Measurements from ENCODE around the gene HFE. TPM values are rescaled to one million over a fixed set of nuclear protein-coding genes. Genes with fewer than 3 reads are reported as not detected.

The HFE gene
- total RNA-seq, 1 experiment from 2014 or later, result 7.8 TPM

DNA sequence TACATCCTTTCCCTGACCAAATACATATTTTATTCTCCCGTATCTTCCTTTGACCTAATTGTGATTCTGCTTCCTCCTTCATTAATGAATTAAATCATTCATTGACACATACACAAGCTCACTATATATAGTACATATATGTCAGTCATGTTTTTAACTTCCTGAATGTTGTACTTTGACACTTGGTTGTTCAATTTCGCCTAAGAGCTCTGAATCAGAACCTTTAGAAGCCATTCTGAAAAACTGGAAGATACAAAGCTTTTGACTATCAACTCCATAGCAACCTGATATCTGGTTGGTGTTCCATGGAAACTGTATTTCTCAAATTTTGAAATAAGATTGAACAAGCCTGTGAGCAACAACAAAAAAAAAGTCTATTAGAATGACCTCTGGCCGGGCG is 27.3 kb upstream of the HFE start:
- TF ChIP-seq EZH2 (IDR thresholded peaks at IDR 0.05; ENCODE audit: borderline replicate concordance, low read depth, low read length, poor library complexity, severe bottlenecking), result no peak
- TF ChIP-seq, protein P1, sequence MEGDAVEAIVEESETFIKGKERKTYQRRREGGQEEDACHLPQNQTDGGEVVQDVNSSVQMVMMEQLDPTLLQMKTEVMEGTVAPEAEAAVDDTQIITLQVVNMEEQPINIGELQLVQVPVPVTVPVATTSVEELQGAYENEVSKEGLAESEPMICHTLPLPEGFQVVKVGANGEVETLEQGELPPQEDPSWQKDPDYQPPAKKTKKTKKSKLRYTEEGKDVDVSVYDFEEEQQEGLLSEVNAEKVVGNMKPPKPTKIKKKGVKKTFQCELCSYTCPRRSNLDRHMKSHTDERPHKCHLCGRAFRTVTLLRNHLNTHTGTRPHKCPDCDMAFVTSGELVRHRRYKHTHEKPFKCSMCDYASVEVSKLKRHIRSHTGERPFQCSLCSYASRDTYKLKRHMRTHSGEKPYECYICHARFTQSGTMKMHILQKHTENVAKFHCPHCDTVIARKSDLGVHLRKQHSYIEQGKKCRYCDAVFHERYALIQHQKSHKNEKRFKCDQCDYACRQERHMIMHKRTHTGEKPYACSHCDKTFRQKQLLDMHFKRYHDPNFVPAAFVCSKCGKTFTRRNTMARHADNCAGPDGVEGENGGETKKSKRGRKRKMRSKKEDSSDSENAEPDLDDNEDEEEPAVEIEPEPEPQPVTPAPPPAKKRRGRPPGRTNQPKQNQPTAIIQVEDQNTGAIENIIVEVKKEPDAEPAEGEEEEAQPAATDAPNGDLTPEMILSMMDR (conservative IDR thresholded peaks at IDR 0.05; ENCODE audit: low read depth, low read length), result no peak
- Histone ChIP-seq H3K4me1 (ENCODE audit: insufficient read depth, low read length, poor library complexity, severe bottlenecking) (peaks cover 15% of the 10 kb centered on the region), H3K27me3 (replicated peaks; ENCODE audit: insufficient read depth, low read depth, low read length, poor library complexity) (no peaks in the 10 kb centered on the region), H3K27ac (ENCODE audit: low read depth, low read length, poor library complexity, severe bottlenecking) (no peak overlapping the region), H3K9me3 (ENCODE audit: low read depth, low read length, poor library complexity, severe bottlenecking) (no peaks in the 10 kb centered on the region), H3K36me3 (ENCODE audit: insufficient read depth, low read length, poor library complexity, severe bottlenecking) (no peaks in the 10 kb centered on the region), H3K4me3 (ENCODE audit: low read depth, low read length, poor library complexity, severe bottlenecking) (no peak overlapping the region)
- ChIA-PET POLR2A (ENCODE audit: low non-redundant PET) (interaction anchor here (0.7 to 0.8 kb wide), 2 partner anchors 15 to 37 kb away, joined by 3 to 4 read pairs; a partner anchor contains a TSS), CTCF (no interaction called here)
- intact Hi-C loops (cut with micrococcal nuclease; ENCODE audit: unreplicated experiment), result loop anchor here (5.0 to 10.0 kb wide), 2 partner anchors 157 to 495 kb away; a partner anchor contains a TSS
- BruUV-seq (replicated peaks), result no TSS peak
- DNase-seq (ENCODE audit: low spot score), result no peak

DNA sequence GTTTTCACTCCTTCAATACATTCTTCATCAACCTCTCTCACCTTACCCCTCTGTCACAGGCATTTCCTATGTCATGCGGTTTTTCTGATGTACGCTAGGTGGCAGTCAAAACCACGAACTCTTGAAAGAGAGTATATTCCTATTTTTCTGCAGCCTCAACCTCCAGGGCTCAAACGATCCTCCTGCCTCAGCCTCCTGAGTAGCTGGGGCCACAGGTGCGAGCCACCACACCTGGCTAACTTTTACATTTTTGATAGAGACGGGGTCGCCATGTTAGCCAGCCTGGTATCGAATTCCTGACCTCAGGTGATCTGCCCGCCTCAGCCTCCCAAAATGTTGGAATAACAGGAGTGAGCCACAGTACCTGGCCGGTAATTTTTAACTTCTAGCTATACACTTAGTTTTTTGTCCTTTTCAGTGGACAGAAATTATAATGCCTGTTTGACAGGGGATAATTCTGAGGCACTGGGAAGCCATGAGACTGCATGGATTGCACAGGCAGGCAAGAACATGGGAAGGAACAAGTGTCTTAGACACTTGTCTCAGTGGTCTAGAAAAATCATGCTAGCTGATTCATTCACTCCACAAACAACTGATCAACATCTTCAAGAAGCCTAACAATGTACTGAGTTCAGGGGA is 22.5 kb upstream of the HFE start:
- Histone ChIP-seq H3K9me3 (ENCODE audit: low read depth, low read length, poor library complexity, severe bottlenecking) (no peaks in the 10 kb centered on the region), H3K27me3 (replicated peaks; ENCODE audit: insufficient read depth, low read depth, low read length, poor library complexity) (no peaks in the 10 kb centered on the region), H3K36me3 (ENCODE audit: insufficient read depth, low read length, poor library complexity, severe bottlenecking) (no peaks in the 10 kb centered on the region), H3K27ac (ENCODE audit: low read depth, low read length, poor library complexity, severe bottlenecking) (no peak overlapping the region), H3K4me1 (ENCODE audit: insufficient read depth, low read length, poor library complexity, severe bottlenecking) (peaks cover 3% of the 10 kb centered on the region), H3K4me3 (ENCODE audit: low read depth, low read length, poor library complexity, severe bottlenecking) (no peak overlapping the region)
- POLR2A ChIA-PET (ENCODE audit: low non-redundant PET), result no interaction called here
- TF ChIP-seq, protein P1 (conservative IDR thresholded peaks at IDR 0.05; ENCODE audit: low read depth, low read length), result peak; percentile 77
- no peak for TF ChIP-seq EZH2 (IDR thresholded peaks at IDR 0.05; ENCODE audit: borderline replicate concordance, low read depth, low read length, poor library complexity, severe bottlenecking)
- CTCF ChIA-PET, result no interaction called here
- peak; percentile 74 for DNase-seq (ENCODE audit: low spot score)
- BruUV-seq (replicated peaks), result no TSS peak
- intact Hi-C loops (cut with micrococcal nuclease; ENCODE audit: unreplicated experiment), result no loop called here

- intact Hi-C loops (cut with micrococcal nuclease; ENCODE audit: unreplicated experiment), result loop anchor here (1.0 kb wide), 1 partner anchor 31 kb away; no protein-coding TSS in a partner anchor
- CTCF ChIA-PET, result interaction anchor here (0.5 to 1.3 kb wide), 2 partner anchors 32 to 207 kb away, joined by 4 to 5 read pairs; a partner anchor contains a TSS
- Histone ChIP-seq H3K9me3 (ENCODE audit: low read depth, low read length, poor library complexity, severe bottlenecking) (no peaks in the 10 kb centered on the region), H3K4me3 (ENCODE audit: low read depth, low read length, poor library complexity, severe bottlenecking) (no peak overlapping the region), H3K36me3 (ENCODE audit: insufficient read depth, low read length, poor library complexity, severe bottlenecking) (no peaks in the 10 kb centered on the region), H3K4me1 (ENCODE audit: insufficient read depth, low read length, poor library complexity, severe bottlenecking) (peaks cover 3% of the 10 kb centered on the region), H3K27me3 (replicated peaks; ENCODE audit: insufficient read depth, low read depth, low read length, poor library complexity) (no peaks in the 10 kb centered on the region), H3K27ac (ENCODE audit: low read depth, low read length, poor library complexity, severe bottlenecking) (peak overlapping the region; percentile 16)
- BruUV-seq (replicated peaks), result no TSS peak
- TF ChIP-seq EZH2 (IDR thresholded peaks at IDR 0.05; ENCODE audit: borderline replicate concordance, low read depth, low read length, poor library complexity, severe bottlenecking), result no peak
- TF ChIP-seq, protein P1 (conservative IDR thresholded peaks at IDR 0.05; ENCODE audit: low read depth, low read length), result peak; percentile 88
- peak; percentile 92 for DNase-seq (ENCODE audit: low spot score)
- POLR2A ChIA-PET (ENCODE audit: low non-redundant PET), result interaction anchor here (0.6 to 0.9 kb wide), 2 partner anchors 133 kb away, joined by 3 read pairs; a partner anchor contains a TSS
Observed at GRCh38 chr6:26065952-26066380, 21.3 kb upstream of the HFE start.

Measured in A673 (cell line).